ENCODE data around the gene HHIPL1.

DNA sequence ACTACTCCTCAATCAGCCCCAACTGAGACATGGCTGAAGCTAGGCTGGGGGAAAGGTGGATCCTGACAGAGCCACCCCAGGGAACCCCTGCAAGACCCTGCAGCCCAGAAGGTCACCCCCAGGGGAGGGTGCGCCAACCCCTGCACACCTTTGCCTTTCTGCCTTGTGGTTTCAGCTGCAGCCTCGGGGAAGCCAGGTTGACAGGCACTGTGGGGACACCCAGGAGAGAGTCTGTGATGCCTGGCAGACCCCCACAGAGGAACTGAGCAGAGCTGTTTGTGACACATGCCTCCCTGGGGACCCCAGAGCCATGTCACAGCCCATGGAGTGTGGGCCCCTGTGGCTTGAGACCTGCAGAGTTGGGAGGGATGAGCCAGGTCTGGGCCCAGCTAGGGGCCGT, 11.8 kb upstream of the HHIPL1 start:
- TF ChIP-seq, protein P1, sequence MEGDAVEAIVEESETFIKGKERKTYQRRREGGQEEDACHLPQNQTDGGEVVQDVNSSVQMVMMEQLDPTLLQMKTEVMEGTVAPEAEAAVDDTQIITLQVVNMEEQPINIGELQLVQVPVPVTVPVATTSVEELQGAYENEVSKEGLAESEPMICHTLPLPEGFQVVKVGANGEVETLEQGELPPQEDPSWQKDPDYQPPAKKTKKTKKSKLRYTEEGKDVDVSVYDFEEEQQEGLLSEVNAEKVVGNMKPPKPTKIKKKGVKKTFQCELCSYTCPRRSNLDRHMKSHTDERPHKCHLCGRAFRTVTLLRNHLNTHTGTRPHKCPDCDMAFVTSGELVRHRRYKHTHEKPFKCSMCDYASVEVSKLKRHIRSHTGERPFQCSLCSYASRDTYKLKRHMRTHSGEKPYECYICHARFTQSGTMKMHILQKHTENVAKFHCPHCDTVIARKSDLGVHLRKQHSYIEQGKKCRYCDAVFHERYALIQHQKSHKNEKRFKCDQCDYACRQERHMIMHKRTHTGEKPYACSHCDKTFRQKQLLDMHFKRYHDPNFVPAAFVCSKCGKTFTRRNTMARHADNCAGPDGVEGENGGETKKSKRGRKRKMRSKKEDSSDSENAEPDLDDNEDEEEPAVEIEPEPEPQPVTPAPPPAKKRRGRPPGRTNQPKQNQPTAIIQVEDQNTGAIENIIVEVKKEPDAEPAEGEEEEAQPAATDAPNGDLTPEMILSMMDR (IDR thresholded peaks at IDR 0.05) = no peak
- TF ChIP-seq EZH2 (IDR thresholded peaks at IDR 0.05) (no peak), EZH2phosphoT487 (IDR thresholded peaks at IDR 0.05) (no peak)
